Measurements from ENCODE around the gene AAMP. TPM values are rescaled to one million over a fixed set of nuclear protein-coding genes. Genes with fewer than 3 reads are reported as not detected.

AAMP gene
- total and polyA plus RNA-seq, 2 donors (not counting 3 experiments of a cell fraction or from before 2014, with no cell fraction given), result 69.3 to 84.4 TPM

DNA sequence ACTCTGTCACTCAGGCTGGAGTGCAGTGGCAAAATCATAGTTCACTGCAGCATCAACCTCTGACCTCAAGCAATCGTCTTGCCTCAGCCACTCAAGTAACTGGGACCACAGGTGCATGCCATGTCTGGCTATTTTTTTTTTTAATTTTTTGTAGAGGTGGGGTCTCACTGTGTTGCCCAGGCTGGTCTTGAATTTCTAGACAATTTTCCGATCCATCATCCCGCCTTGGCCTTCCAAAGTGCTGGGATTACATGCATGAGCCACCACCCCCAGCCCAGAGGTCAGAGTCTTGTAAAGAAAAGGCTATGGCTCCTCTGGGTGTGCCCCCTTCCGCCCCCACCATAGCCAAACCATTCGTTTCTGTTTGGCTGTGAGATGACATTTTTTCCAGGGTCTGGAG, 35.4 kb upstream of the AAMP start:
- H2AFZ ChIP-seq (ENCODE audit: low read depth, low read length), result no peak overlapping the region
- no peaks in the 10 kb centered on the region for H3K79me2 ChIP-seq (ENCODE audit: control insufficient read depth, insufficient read depth, low read length)
- BruUV-seq (replicated peaks), result no TSS peak
- no peaks in the 10 kb centered on the region for H3K9me1 ChIP-seq (replicated peaks; ENCODE audit: control insufficient read depth, extremely low read depth, insufficient read depth, low read length)
- no peak overlapping the region for H3K4me2 ChIP-seq (ENCODE audit: insufficient read depth, low read length)
- intact Hi-C loops (cut with micrococcal nuclease), result no loop called here
- dilution Hi-C loops (cut with MboI; ENCODE audit: extremely low pct_ligation_motif_present, low sequenced_read_pairs), result no loop called here
- H3K27me3 ChIP-seq (ENCODE audit: control insufficient read depth in 2 of 2, insufficient read depth in 2 of 2, low read length in 2 of 2), result no peaks in the 10 kb centered on the region
- FAIRE-seq (no peak), DNase-seq (ENCODE audit: low read depth, low spot score) (no peak)
- ChIA-PET POLR2A (no interaction called here), CTCF (interaction anchor here (12.1 kb wide), 1 partner anchor 51 kb away, joined by 178 read pairs; the partner anchor contains the start of gene CATIP)
- no peaks in the 10 kb centered on the region for H4K20me1 ChIP-seq (replicated peaks; ENCODE audit: control insufficient read depth, extremely low read depth, insufficient read depth, low read length)
- no peak overlapping the region for H3K4me3 ChIP-seq (replicated peaks in 1 of 3; ENCODE audit: insufficient read depth in 1 of 3, low read depth in 1 of 3, low read length in 3 of 3)
- H3K4me1 ChIP-seq (ENCODE audit: control insufficient read depth, extremely low read depth, insufficient read depth, low read length), result no peaks in the 10 kb centered on the region
- no peak overlapping the region for H3K27ac ChIP-seq (ENCODE audit: insufficient read depth, low read depth, low read length)
- no peaks in the 10 kb centered on the region for H3K9me3 ChIP-seq (replicated peaks; ENCODE audit: control insufficient read depth, insufficient read depth, low read length)
- H3K36me3 ChIP-seq (ENCODE audit: control insufficient read depth in 2 of 2, extremely low read depth in 1 of 2, insufficient read depth in 2 of 2, low read length in 2 of 2), result no peaks in the 10 kb centered on the region
- TF ChIP-seq EZH2 (IDR thresholded peaks at IDR 0.05; ENCODE audit: borderline replicate concordance, low read depth, low read length, severe bottlenecking) (no peak), JUN (IDR thresholded peaks at IDR 0.05; ENCODE audit: borderline replicate concordance, insufficient read depth, insufficient read length, low read depth) (no peak), MYC (IDR thresholded peaks at IDR 0.05; ENCODE audit: low read depth, low read length) (no peak), POLR2AphosphoS5 (IDR thresholded peaks at IDR 0.05; ENCODE audit: insufficient read depth, low read depth, low read length) (no peak), POLR2A (IDR thresholded peaks at IDR 0.05; ENCODE audit: low read depth, low read length) (no peak), GATA2 (IDR thresholded peaks at IDR 0.05; ENCODE audit: insufficient read depth, insufficient read length, low read depth, low read length) (no peak), FOS (IDR thresholded peaks at IDR 0.05; ENCODE audit: borderline replicate concordance, insufficient read depth, low read length) (no peak)
- TF ChIP-seq, protein P1, sequence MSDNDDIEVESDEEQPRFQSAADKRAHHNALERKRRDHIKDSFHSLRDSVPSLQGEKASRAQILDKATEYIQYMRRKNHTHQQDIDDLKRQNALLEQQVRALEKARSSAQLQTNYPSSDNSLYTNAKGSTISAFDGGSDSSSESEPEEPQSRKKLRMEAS (IDR thresholded peaks at IDR 0.05; ENCODE audit: insufficient read depth, insufficient read length), result no peak
- TF ChIP-seq, protein P2, sequence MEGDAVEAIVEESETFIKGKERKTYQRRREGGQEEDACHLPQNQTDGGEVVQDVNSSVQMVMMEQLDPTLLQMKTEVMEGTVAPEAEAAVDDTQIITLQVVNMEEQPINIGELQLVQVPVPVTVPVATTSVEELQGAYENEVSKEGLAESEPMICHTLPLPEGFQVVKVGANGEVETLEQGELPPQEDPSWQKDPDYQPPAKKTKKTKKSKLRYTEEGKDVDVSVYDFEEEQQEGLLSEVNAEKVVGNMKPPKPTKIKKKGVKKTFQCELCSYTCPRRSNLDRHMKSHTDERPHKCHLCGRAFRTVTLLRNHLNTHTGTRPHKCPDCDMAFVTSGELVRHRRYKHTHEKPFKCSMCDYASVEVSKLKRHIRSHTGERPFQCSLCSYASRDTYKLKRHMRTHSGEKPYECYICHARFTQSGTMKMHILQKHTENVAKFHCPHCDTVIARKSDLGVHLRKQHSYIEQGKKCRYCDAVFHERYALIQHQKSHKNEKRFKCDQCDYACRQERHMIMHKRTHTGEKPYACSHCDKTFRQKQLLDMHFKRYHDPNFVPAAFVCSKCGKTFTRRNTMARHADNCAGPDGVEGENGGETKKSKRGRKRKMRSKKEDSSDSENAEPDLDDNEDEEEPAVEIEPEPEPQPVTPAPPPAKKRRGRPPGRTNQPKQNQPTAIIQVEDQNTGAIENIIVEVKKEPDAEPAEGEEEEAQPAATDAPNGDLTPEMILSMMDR (IDR thresholded peaks at IDR 0.05; ENCODE audit: extremely low read depth in 1 of 2, insufficient read depth in 1 of 2, low read depth in 1 of 2, low read length in 2 of 2), result no peak
- H3K9ac ChIP-seq (replicated peaks; ENCODE audit: extremely low read depth, insufficient read depth, low read length), result no peak overlapping the region

All from endothelial cell of umbilical vein (primary cell).